Measurements from ENCODE around the gene MEGF9. TPM values are rescaled to one million over a fixed set of nuclear protein-coding genes. Genes with fewer than 3 reads are reported as not detected.
"Not testable (repeated sequence)": the region's sequence is repeated elsewhere in the genome, so short reads cannot be mapped to it uniquely, and the experiment has no call there.

The MEGF9 gene
- total RNA-seq, 1 donor from 2014 or later = 10.0 TPM

DNA sequence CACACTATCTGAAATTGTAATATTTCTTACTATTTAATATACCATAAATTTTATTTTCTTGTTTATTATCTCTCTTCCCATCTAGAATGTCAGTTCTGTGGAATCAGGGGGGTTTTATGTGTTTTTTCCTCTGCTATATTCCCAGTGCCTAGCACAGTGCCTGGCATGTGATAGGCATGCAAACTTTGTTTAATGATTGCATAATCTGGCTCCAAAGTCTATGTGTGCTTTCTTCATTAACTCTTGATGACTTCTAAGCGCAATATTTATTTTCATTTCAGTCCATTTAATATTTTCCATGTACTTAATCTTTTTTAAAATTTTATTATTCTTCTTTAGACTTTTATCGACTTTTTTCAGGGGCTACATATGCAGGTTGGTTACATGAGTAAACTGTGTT is 73.9 kb downstream of the MEGF9 start:
- Histone ChIP-seq H3K36me3 (ENCODE audit: control insufficient read depth, insufficient read depth, low read length) (no peaks in the 10 kb centered on the region), H3K4me3 (ENCODE audit: low read depth, low read length) (no peak overlapping the region), H3K27me3 (ENCODE audit: control insufficient read depth, insufficient read depth, low read length) (no peaks in the 10 kb centered on the region)
- DNase-seq (ENCODE audit: low read depth) = no peak
- no peak for TF ChIP-seq CTCF (IDR thresholded peaks at IDR 0.05; ENCODE audit: insufficient read depth, low read length, poor library complexity, severe bottlenecking)

DNA sequence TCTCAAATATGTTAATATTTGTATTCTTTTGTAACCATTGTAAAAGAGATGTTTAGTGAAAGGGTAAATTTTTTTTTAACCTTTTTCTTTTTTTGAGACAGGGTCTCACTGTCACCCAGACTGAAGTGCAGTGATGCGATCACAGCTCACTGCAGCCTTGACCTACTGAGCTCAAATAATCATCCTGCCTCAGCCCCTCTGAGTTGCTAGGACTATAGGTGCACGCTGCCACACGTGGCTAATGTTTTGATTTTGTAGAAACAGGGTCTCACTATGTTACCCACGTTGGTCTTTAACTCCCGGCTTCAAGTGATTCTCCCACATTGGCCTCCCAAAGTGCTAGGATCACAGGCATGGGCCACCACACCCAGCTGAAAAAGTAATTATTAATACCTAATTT is 76.4 kb downstream of the MEGF9 start:
- Histone ChIP-seq H3K27me3 (ENCODE audit: control insufficient read depth, insufficient read depth, low read length) (no peaks in the 10 kb centered on the region), H3K4me3 (ENCODE audit: low read depth, low read length) (no peak overlapping the region), H3K36me3 (ENCODE audit: control insufficient read depth, insufficient read depth, low read length) (no peaks in the 10 kb centered on the region)
- no peak for TF ChIP-seq CTCF (IDR thresholded peaks at IDR 0.05; ENCODE audit: insufficient read depth, low read length, poor library complexity, severe bottlenecking)
- no peak for DNase-seq (ENCODE audit: low read depth)

- no peak for TF ChIP-seq CTCF (IDR thresholded peaks at IDR 0.05; ENCODE audit: insufficient read depth, low read length, poor library complexity, severe bottlenecking)
- H3K4me3 ChIP-seq (ENCODE audit: low read depth, low read length) = no peak overlapping the region
- H3K36me3 ChIP-seq (ENCODE audit: control insufficient read depth, insufficient read depth, low read length) = no peaks in the 10 kb centered on the region
- no peaks in the 10 kb centered on the region for H3K27me3 ChIP-seq (ENCODE audit: control insufficient read depth, insufficient read depth, low read length)
- no peak for DNase-seq (ENCODE audit: low read depth)
Observed at GRCh38 chr9:120636194-120636957, 77.9 kb downstream of the MEGF9 start.

- Histone ChIP-seq H3K4me3 (ENCODE audit: low read depth, low read length) (no peak overlapping the region), H3K27me3 (ENCODE audit: control insufficient read depth, insufficient read depth, low read length) (no peaks in the 10 kb centered on the region), H3K36me3 (ENCODE audit: control insufficient read depth, insufficient read depth, low read length) (no peaks in the 10 kb centered on the region)
- no peak for TF ChIP-seq CTCF (IDR thresholded peaks at IDR 0.05; ENCODE audit: insufficient read depth, low read length, poor library complexity, severe bottlenecking)
- DNase-seq (ENCODE audit: low read depth) = no peak
Observed at GRCh38 chr9:120635011-120635410, 79.3 kb downstream of the MEGF9 start.

DNA sequence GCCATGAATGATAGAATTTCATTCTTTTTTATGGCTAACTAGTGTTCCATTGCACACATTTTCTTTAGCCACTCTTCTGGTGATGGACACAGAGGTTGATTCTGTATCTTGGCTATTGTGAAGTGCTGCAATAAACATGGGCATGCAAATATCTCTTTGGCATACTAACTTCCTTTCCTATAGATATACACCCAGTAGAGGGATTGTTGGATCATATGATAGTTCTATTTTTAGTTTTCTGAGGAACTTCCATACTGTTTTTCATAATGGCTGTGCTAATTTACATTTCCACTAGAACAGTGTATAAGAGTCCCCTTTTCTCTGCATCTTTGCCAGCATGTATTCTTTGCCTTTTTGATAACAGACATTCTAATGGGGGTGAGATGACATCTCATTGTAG is 83.9 kb downstream of the MEGF9 start:
- no peaks in the 10 kb centered on the region for H3K27me3 ChIP-seq (ENCODE audit: control insufficient read depth, insufficient read depth, low read length)
- TF ChIP-seq CTCF (IDR thresholded peaks at IDR 0.05; ENCODE audit: insufficient read depth, low read length, poor library complexity, severe bottlenecking) = no peak
- DNase-seq (ENCODE audit: low read depth) = no peak

GRCh38 chr9:120628925-120629497 is 85.3 kb downstream of the MEGF9 start:
- not testable (repeated sequence) for H3K36me3 ChIP-seq (ENCODE audit: control insufficient read depth, insufficient read depth, low read length); DNase-seq (ENCODE audit: low read depth); H3K27me3 ChIP-seq (ENCODE audit: control insufficient read depth, insufficient read depth, low read length); H3K4me3 ChIP-seq (ENCODE audit: low read depth, low read length)

More for the DNA sequence above, 83.9 kb downstream of the MEGF9 start:
- H3K36me3 ChIP-seq (ENCODE audit: control insufficient read depth, insufficient read depth, low read length) = no peaks in the 10 kb centered on the region
- H3K4me3 ChIP-seq (ENCODE audit: low read depth, low read length) = no peak overlapping the region
